HG03196 (cell line): ENCODE data around the gene NRXN3.

Experiments
- ATAC-seq: cut with Tn5 transposase; IDR thresholded peaks from one replicate; pipeline ENCODE4 v1.9.1; 2021; ENCODE audit not compliant: unreplicated experiment

Gene NRXN3

GRCh38 chr14:79044894-79045624 is 874.9 kb downstream of the NRXN3 start:
- no peak for ATAC-seq

DNA sequence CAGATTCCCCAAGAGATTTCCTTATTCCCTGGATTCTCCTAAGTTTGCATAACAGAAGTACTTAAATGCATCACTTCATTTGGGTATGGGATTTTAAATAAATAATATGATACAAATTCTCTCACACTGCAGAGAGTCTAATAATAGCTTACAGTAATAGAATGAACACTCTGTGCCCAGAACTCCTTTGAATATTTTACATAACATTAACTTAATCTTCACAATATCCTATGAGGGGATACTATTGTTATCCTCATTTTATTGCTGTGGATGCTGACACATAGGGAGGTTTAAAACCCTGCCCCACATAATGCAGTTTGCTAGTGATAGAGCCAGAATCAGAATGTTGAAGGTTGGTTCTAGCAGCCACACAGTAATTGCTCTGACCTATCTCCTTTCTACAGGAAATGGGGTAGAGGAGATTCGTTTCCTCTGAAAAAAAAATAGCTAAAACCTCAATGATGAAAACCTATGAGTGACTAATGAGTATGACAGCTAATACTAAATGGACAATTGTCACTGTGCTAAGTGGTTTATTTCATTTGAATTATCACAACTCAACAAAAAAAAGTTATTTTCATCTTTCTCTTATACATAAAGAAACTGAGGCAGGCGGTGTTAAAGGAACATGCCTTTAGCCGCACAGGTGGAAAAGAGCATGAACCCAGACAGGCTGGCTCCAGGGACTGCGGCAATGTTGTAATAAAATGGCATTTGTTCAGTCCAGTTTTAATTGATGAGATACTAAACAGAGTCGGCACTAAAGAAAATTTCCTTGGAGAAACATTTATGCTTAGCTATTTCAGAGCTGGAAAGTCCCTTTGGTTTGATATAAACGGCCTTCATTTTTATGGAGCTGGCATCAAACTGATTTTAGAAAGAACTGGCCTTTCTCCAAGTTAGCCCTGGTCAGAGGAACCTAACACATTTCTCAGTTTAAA is 880.9 kb downstream of the NRXN3 start:
- ATAC-seq = no peak

DNA sequence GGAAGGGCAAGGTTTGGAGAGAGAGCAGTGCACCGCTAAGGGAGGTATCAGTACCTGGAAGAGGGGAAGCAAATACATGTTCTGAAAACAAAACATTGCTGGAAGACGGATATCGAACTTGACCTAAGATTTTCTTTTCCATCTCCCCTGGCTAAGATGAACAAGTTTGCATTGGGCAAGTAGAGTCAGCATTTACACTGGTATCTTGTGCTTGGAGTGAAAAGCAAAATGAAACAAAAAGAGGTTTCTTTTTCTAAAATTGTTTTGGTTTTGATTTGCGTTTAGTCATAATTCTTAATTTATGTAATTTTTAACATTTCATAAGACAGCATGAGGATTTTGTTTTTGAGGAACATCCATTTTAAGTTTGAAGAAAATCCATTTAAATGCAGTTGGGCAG is 881.6 kb downstream of the NRXN3 start:
- ATAC-seq = no peak

- ATAC-seq = no peak
Observed at GRCh38 chr14:79056879-79057278, 886.7 kb downstream of the NRXN3 start.

DNA sequence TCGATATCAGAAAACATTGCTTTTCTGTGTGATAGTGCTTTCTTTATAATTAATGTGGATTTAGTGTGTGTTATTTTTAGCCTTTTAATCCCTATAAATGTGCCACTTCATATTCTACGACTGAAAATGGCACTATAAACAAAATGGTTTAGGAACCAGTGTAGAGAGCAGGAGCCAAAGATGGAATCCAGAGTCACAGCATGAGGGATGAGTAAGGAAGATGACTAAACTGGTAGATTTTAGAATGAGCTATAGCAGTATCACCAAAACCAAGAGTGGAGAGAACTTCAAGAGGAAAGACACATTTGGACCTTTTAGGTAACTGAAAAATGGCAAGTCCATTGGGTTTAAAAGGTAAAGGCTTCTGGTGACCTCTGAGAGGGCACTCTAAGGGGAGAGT is 887.2 kb downstream of the NRXN3 start:
- no peak for ATAC-seq

GRCh38 chr14:79062226-79062625 is 892.1 kb downstream of the NRXN3 start:
- ATAC-seq = no peak

DNA sequence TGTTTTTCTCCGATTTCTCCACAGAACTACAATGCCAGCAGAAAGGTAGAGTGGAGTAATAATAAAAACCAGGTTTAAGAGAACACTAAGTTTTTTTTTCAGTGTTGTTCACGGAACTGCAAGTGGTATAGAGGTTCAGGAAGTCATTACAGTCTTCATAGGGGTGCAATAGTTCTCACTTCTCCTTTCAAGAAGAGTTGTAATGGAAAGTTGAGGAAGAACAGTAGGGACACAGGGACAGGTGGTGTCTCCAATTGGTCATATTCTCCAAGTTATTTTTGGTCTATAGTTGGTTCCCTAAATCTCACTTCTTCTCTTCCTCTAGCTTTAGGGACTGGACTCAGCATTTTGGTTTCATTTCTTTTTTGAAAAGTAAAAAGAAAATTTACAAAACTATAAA is 894.0 kb downstream of the NRXN3 start:
- no peak for ATAC-seq

DNA sequence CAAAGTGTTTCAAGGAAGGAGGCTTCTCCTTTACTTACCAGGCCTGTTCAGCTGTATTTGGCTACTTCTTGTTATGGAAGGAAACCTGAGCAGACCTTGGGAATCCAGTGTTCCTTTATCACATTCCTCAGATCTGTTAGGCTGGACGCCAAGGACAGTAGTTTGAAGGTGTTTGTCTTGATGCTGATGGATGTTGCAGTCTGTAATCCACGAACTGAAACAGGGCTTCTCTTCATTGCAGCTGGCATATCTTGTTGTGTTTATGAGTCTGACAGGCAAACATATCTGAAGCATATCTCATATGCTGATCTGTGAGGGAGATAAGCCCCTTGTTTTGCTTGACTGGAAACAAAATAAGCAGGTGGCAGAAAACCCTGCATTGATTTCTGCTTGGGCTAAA is 904.3 kb downstream of the NRXN3 start:
- no peak for ATAC-seq

DNA sequence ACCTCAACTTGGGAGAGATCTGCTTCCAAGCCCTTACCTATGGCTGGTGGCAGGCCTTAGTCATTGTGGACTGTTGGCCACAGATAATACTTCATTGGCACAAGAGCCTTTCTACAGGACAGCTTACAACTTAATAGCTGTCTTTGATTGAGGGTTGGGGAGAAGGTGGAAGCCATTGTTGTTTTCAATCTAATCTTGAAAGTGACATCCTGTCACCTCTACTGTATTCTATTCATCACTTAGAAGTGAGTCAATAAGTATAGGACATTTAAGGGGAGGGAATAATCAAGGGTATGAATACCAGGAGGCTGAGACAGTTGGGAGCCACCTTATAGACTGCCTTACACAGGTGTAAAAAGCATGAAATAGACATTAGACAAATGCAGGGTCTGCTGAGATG is 906.3 kb downstream of the NRXN3 start:
- ATAC-seq = no peak

DNA sequence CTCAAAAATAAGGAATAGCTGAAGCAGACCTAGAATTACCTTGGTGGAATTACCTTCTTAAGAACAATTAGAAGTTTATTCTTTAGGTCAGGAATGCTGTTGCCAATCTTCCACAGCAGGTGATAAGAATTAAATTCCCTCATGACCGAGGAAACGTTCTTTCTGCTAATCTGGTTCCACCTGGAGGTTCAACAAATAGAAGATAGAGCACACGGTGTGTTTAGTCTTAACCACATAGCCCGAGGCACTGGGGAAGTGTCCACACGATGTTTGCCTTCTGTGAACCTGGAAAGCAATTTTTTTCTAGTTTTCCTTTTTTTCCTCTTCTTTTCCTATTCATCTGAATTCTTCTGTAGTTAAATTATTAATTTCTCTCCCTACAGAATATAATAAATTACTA is 906.9 kb downstream of the NRXN3 start:
- no peak for ATAC-seq

- no peak for ATAC-seq
Observed at GRCh38 chr14:79080040-79080439, 909.9 kb downstream of the NRXN3 start.

DNA sequence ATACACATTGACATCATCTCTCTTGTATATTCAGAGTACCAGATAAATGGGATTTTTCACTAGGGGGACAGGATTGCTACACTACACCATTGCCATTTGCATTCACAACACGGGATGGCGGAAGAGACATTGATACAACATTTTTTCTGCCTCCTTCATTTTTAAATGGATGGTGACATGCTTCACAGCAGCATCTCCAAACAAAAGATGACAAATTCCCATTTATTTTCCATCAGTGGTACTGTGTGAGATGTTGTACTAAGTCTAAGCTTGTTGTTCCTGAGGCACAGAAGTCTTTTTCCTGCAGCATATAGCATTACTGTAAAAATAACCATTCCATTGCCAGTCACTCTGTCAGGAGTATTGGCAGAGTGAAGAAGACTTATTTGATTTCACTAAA is 912.7 kb downstream of the NRXN3 start:
- no peak for ATAC-seq

- no peak for ATAC-seq
Observed at GRCh38 chr14:79083356-79083755, 913.2 kb downstream of the NRXN3 start.

GRCh38 chr14:79084861-79085260 is 914.7 kb downstream of the NRXN3 start:
- no peak for ATAC-seq

DNA sequence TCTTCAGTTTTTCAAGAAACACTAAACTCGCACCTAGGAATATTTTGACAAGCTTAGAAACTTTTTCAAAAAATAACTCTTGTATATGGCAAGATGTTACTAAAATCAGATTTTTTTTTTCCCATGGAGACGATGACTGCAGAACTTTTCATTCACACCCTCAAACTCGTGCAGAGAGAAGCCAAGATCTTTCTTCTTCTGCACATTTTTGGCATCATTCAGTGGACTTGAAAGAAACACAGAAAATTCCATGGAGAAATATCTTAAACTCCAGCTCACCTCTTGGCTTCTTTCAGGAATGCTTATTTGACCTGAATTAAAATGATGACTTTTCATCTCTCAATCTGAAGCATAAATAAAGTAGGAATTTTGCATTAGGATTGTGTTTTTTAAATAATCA is 919.4 kb downstream of the NRXN3 start:
- no peak for ATAC-seq

DNA sequence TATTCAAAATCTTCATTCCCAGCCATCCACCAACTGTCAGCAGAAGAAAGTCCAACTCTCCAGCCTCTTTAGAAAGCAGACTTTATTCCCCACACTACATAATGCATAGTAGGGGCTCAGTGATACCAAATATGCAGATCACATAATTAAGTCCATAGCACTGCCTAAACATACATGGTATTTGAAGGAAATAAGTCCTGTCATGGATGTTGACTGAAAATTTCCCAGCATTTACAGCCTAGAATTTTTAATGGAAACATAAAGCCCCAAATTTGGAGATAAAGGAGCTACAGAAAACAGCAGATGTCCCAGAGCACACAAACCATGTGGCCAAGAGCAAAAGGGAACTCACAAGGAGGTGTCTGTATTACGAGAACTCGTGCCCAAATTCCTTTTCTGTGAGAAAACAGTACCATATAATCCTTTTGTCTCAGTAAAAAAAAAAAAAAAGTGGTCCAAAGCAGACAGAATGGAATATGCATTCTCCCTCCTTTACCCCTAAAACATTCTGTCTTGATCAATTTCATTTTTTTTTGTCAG is 920.5 kb downstream of the NRXN3 start:
- ATAC-seq = no peak

GRCh38 chr14:79091381-79091963 is 921.3 kb downstream of the NRXN3 start:
- ATAC-seq = no peak

DNA sequence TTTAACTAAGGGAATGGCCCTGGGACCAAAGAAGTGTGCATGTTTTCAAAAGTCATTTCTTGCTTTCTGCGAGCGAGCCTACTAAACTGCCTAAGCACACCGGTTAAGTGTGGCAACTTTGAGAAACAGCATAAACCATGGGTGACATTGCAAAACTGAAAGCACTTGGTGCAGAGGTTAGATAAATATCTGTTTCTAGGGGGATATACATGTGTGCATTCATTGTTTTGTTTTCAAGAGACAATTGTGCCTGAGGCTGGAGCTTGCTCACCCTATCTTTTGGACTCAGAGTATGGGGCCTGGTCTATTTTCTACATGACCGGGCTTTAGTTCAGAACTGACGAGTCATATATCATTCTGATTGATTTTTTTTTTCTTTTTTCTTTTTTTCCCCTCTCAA is 923.4 kb downstream of the NRXN3 start:
- no peak for ATAC-seq

DNA sequence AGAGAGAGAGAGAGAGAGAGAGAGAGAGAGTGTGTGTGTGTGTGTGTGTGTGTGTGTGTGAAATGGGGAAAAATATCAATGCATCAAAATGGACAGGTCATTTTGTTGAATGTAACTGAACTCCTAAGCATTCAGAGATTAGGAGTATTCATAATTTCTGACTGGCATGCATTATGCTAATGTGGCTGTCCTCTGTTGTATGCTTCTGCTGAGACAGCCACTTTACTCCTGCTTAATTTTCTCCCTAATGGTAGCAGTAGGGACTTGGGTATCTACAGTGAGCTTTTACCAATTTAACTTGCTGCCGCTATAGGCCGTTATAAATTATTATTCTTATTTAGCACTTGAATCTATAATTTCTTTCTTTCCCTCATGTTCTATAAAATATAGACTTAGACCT is 924.8 kb downstream of the NRXN3 start:
- no peak for ATAC-seq

- no peak for ATAC-seq
Observed at GRCh38 chr14:79096811-79097210, 926.6 kb downstream of the NRXN3 start.

- ATAC-seq = no peak
Observed at GRCh38 chr14:79098324-79098723, 928.2 kb downstream of the NRXN3 start.

- ATAC-seq = no peak
Observed at GRCh38 chr14:79100578-79100977, 930.4 kb downstream of the NRXN3 start.
